PC-3 (cell line): ENCODE results near the gene GSDMA. TPM values are rescaled to one million over a fixed set of nuclear protein-coding genes. Genes with fewer than 3 reads are reported as not detected.

ENCODE experiments used
- ATAC-seq: fragments of 200-7000 bp; cut with Tn5 transposase; 2 replicates; pipeline ENCODE4 v1.9.1; 2020; ENCODE audit warnings: mild to moderate bottlenecking, moderate library complexity
- BruUV-seq: library from RNA; stranded (reverse); fragments of 400-500 nt; replicated peaks from 2 replicates; lab custom pipeline; 2021; lab: Mats Ljungman, UMichigan
- CTCF ChIA-PET: fragments of 300-600 bp; sonication (Branson Sonifier 250); formaldehyde crosslinking; loops from one replicate; lab custom pipeline; 2022; ENCODE audit warnings: antibody characterized with exemption; lab: Charles Lee
- POLR2A ChIA-PET: fragments of 300-600 bp; sonication (Branson Sonifier 250); formaldehyde crosslinking; loops from one replicate; lab custom pipeline; 2022; ENCODE audit warnings: antibody characterized with exemption; ENCODE audit not compliant: unreplicated experiment; lab: Charles Lee
- DNase-seq: peaks from one replicate; pipeline ENCODE4 v3.0.0-alpha.2; 2015
- H2AFZ ChIP-seq: fragments of 300-600 bp; sonication (generic); 2 replicates; pipeline ENCODE4 v1.6.0; 2016; ENCODE audit warnings: antibody characterized with exemption, low read length
- H3F3A ChIP-seq: fragments of 300-600 bp; sonication (generic); one replicate; pipeline ENCODE4 v1.6.0; 2017; ENCODE audit warnings: antibody characterized with exemption, low read length, control low read depth, mild to moderate bottlenecking; ENCODE audit not compliant: unreplicated experiment
- H3K27ac ChIP-seq: fragments of 300-600 bp; sonication (generic); 2 replicates; pipeline ENCODE4 v1.5.1; 2016; ENCODE audit warnings: mild to moderate bottlenecking, low read length
- H3K27me3 ChIP-seq: fragments of 300-600 bp; sonication (generic); 2 replicates; pipeline ENCODE4 v1.6.1; 2016; ENCODE audit warnings: low read length, mixed read lengths
- H3K36me3 ChIP-seq: fragments of 300-600 bp; sonication (generic); 2 replicates; pipeline ENCODE4 v1.6.1; 2016; ENCODE audit warnings: low read depth, mixed run types, low read length, mixed read lengths
- H3K4me1 ChIP-seq: fragments of 300-600 bp; sonication (generic); 2 replicates; pipeline ENCODE4 v1.5.1; 2016; ENCODE audit warnings: low read length; ENCODE audit not compliant: insufficient read depth
- H3K4me2 ChIP-seq: fragments of 300-600 bp; sonication (generic); 2 replicates; pipeline ENCODE4 v1.6.0; 2016; ENCODE audit warnings: low read length
- H3K4me3 ChIP-seq: fragments of 300-600 bp; sonication (generic); 2 replicates; pipeline ENCODE4 v1.5.1; 2016; ENCODE audit warnings: mild to moderate bottlenecking, low read length, mixed read lengths
- H3K79me2 ChIP-seq: fragments of 300-600 bp; sonication (generic); 2 replicates; pipeline ENCODE4 v1.6.1; 2017; ENCODE audit warnings: low read length, mixed read lengths
- H3K9ac ChIP-seq: fragments of 300-600 bp; sonication (generic); 2 replicates; pipeline ENCODE4 v1.6.0; 2016; ENCODE audit warnings: mild to moderate bottlenecking, low read length
- H3K9me2 ChIP-seq: fragments of 300-600 bp; sonication (generic); replicated peaks from 2 replicates; pipeline ENCODE4 v1.6.1; 2016; ENCODE audit warnings: mixed run types, low read length, mixed read lengths
- H3K9me3 ChIP-seq: fragments of 300-600 bp; sonication (generic); 2 replicates; pipeline ENCODE4 v1.6.1; 2016; ENCODE audit warnings: low read length, mixed read lengths
- H4K20me1 ChIP-seq: fragments of 300-600 bp; sonication (generic); 2 replicates; pipeline ENCODE4 v1.6.1; 2016; ENCODE audit warnings: low read length, mixed read lengths
- CTCF ChIP-seq: fragments of 300-600 bp; sonication (generic); conservative IDR thresholded peaks from 2 replicates; pipeline ENCODE4 v1.5.1; 2017; ENCODE audit warnings: antibody characterized with exemption, low read depth, mild to moderate bottlenecking, low read length
- EZH2 ChIP-seq: fragments of 300-600 bp; sonication (generic); IDR thresholded peaks from one replicate; pipeline ENCODE4 v1.6.1; 2017; ENCODE audit warnings: antibody characterized with exemption, mild to moderate bottlenecking, low read length; ENCODE audit not compliant: unreplicated experiment
- EZH2phosphoT487 ChIP-seq: fragments of 300-600 bp; sonication (generic); IDR thresholded peaks from 2 replicates; pipeline ENCODE4 v1.6.1; 2018; ENCODE audit warnings: mild to moderate bottlenecking, antibody characterized with exemption, low read length, borderline replicate concordance
- intact Hi-C: fragments of 100-400 bp; cut with micrococcal nuclease; formaldehyde crosslinking; loops from 2 replicates; pipeline ENCODE4 v1.9.0; 2023
- total RNA-seq: library from RNA; depleted of rRNA; stranded (reverse); fragments of >200 nt; gene quantifications from 2 replicates; pipeline ENCODE4 v1.2.3, GENCODE V29; 2014

Gene GSDMA
- total RNA-seq, 1 experiment from 2014 or later, result not detected

GRCh38 chr17:39981207-39981741 lies 18.5 kb downstream of the GSDMA start:
- no peak for DNase-seq
- ATAC-seq, result no peak
- peak overlapping the region; percentile 98 for H3K4me3 ChIP-seq
- no peak for TF ChIP-seq CTCF
- no peak for TF ChIP-seq EZH2phosphoT487
- no peak for TF ChIP-seq EZH2
- intact Hi-C loops, result no loop called here
- H3K9ac ChIP-seq, result peak overlapping the region; percentile 98
- no peaks in the 10 kb centered on the region for H3F3A ChIP-seq
- peaks cover 19% of the 10 kb centered on the region for H3K4me1 ChIP-seq
- peak overlapping the region; percentile 97 for H3K4me2 ChIP-seq
- H3K27ac ChIP-seq, result peak overlapping the region; percentile 72
- H3K36me3 ChIP-seq, result peaks cover 18% of the 10 kb centered on the region; the same call in 1 of the 2 replicates
- no peaks in the 10 kb centered on the region for H3K9me2 ChIP-seq
- H3K9me3 ChIP-seq, result no peaks in the 10 kb centered on the region
- peak overlapping the region; percentile 19 for H2AFZ ChIP-seq
- POLR2A ChIA-PET, result interaction anchor here (0.7 kb wide), 1 partner anchor 72 kb away, joined by 4 read pairs; no protein-coding TSS in a partner anchor
- BruUV-seq, result TSS peak; percentile 48
- H4K20me1 ChIP-seq, result peaks cover 15% of the 10 kb centered on the region
- no peaks in the 10 kb centered on the region for H3K27me3 ChIP-seq
- CTCF ChIA-PET, result interaction anchor here (0.5 to 1.5 kb wide), 3 partner anchors 23 to 298 kb away, joined by 5 to 8 read pairs (median 5); no protein-coding TSS in a partner anchor
- H3K79me2 ChIP-seq, result peaks cover 31% of the 10 kb centered on the region

- POLR2A ChIA-PET, result no interaction called here
- no peaks in the 10 kb centered on the region for H3K27me3 ChIP-seq
- no peaks in the 10 kb centered on the region for H3K9me3 ChIP-seq
- H2AFZ ChIP-seq, result no peak overlapping the region
- intact Hi-C loops, result no loop called here
- no peak overlapping the region for H3K27ac ChIP-seq
- no peak for TF ChIP-seq EZH2phosphoT487
- TF ChIP-seq EZH2, result no peak
- TF ChIP-seq CTCF, result no peak
- no peaks in the 10 kb centered on the region for H3F3A ChIP-seq
- H3K79me2 ChIP-seq, result peaks cover 31% of the 10 kb centered on the region
- peaks cover 21% of the 10 kb centered on the region; the same call in 1 of the 2 replicates for H3K36me3 ChIP-seq
- peak overlapping the region; percentile 98 for H3K9ac ChIP-seq
- peaks cover 15% of the 10 kb centered on the region for H4K20me1 ChIP-seq
- no peak for ATAC-seq
- DNase-seq, result no peak
- no TSS peak for BruUV-seq
- H3K4me3 ChIP-seq, result peak overlapping the region; percentile 98
- H3K4me2 ChIP-seq, result peak overlapping the region; percentile 97
- CTCF ChIA-PET, result no interaction called here
- peaks cover 19% of the 10 kb centered on the region for H3K4me1 ChIP-seq
- no peaks in the 10 kb centered on the region for H3K9me2 ChIP-seq
These were observed 19.1 kb downstream of the GSDMA start for GRCh38 chr17:39981766-39982375.
